Measurements from ENCODE around the gene AGBL1.

AGBL1 gene

GRCh38 chr15:86591994-86592735, 512.5 kb downstream of the AGBL1 start:
- no peak for DNase-seq (ENCODE audit: low read depth)

GRCh38 chr15:86595741-86596140, 516.1 kb downstream of the AGBL1 start:
- DNase-seq (ENCODE audit: low read depth): no peak

GRCh38 chr15:86603466-86603865, 523.8 kb downstream of the AGBL1 start:
- no peak for DNase-seq (ENCODE audit: low read depth)

DNA sequence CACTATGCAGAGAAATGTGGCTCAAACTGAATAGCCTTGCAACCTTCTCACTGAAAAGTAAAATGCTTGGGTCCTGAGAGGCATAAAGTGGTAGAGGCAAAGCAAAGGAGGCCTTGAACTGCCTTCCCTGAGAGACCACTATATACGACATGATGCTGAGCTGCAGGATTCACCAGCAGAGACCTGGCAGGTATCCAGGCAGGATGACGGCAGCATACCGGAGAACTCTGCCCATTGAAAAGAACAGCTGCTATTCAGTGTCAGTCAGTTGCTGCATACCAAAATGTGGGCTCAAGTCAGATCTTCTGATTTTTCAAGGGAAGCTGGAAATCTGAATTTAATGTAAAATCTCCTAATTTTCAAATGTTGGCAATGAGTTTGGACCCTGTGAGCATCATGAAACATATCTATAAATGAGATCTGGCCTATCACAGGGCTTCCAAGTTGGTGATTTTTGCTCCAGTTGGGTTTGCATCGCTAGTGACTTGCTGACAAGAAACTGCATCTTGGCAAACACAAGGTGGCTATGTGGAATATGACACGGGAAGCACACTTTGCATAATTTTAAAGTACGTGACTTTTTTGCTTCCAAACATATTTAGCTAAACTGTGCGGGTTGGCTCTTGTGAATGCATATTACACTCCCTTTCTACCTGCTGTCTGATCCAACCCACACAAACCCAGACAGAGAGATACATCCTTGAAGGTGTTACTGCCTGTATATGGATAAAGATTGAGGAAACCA, 529.0 kb downstream of the AGBL1 start:
- peak; percentile 32 for DNase-seq (ENCODE audit: low read depth)

DNA sequence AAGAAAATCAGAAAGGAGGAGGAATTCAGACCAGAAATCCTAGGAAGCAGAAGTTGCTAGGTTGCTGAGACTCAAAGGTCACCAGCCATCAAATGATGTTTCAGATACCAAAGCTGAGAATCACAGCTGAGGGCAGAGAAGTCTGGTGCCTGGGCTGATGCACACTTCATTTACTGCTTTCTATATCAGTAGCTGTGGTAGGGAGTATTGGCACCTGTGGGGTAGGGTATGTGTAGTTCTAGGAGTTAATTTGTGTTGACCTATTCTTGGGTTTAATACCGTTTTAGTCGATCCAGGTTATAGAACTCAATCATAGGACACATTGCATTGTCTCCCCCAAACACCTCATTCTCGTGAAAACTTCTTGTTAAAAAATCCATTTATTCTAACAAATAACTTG, 529.6 kb downstream of the AGBL1 start:
- no peak for DNase-seq (ENCODE audit: low read depth)

GRCh38 chr15:86610038-86610437, 530.4 kb downstream of the AGBL1 start:
- DNase-seq (ENCODE audit: low read depth): peak; percentile 2

DNA sequence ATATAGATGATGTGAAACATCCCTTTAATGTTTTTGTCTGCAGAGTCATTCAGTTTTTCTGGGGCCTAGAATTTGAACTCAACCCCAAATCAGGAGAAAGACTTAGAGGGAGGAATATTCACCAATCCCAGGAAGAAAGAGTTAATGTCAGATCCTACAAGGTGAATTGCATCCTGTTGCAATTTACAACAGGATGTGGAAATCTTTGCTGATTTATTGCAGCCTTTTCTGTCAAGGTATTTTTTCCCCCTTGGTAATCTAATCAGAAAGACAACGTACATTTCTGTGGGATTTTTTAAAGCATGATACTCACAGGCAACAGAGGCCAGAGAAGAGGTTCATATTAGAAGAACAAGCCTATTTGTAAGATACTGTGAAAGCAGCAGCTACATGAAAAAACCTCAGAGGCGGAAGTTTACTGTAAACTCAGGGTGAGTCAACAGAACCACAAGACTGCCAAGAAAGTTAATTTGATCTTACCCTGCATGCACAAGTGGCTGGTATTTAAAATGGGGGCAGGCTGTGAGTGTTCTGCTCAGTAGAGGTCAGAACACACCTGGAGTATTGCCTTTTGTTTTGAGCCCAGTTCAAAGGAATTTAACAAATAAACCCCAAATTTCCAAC, 531.9 kb downstream of the AGBL1 start:
- peak; percentile 72 for DNase-seq (ENCODE audit: low read depth)

- no peak for DNase-seq (ENCODE audit: low read depth)
Observed at GRCh38 chr15:86615411-86615810, 535.7 kb downstream of the AGBL1 start.

DNA sequence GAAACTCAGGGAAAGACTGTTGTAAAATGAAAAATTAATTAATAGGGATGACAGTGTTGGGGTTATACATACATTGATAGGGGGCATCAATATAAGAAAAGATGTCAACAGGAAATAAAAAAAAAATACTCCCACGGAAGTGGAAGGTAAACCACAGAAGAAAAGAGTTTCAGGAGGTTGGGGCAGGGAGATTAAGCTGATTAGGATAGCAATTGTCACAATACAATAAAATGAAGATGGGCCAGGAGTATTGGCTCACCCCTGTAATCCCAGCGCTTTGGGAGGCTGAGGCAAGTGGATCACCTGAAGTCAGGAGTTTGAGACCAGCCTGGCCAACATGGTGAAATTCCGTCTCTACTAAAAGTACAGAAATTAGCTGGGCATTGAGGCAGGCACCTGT, 536.1 kb downstream of the AGBL1 start:
- no peak for DNase-seq (ENCODE audit: low read depth)

DNA sequence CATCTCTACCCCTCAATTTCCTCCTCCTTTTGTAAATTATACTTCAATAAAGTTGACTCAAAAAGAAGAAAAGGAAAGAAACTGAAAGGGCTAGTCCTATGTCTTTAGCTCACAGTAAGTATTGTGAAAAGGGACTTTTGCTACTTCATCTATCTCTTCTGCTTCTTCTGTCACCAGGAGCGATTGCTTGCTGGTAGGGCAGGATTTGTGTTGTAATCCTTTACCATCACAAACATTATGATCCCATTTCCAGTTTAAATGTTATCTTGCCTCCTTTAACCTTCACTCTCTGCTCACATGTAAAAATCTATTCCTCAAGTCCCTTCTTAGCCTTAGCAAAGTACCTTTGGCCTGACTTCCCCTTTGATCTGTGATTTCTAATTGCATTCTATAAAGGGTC, 537.1 kb downstream of the AGBL1 start:
- no peak for DNase-seq (ENCODE audit: low read depth)

GRCh38 chr15:86620157-86620556, 540.5 kb downstream of the AGBL1 start:
- no peak for DNase-seq (ENCODE audit: low read depth)

DNA sequence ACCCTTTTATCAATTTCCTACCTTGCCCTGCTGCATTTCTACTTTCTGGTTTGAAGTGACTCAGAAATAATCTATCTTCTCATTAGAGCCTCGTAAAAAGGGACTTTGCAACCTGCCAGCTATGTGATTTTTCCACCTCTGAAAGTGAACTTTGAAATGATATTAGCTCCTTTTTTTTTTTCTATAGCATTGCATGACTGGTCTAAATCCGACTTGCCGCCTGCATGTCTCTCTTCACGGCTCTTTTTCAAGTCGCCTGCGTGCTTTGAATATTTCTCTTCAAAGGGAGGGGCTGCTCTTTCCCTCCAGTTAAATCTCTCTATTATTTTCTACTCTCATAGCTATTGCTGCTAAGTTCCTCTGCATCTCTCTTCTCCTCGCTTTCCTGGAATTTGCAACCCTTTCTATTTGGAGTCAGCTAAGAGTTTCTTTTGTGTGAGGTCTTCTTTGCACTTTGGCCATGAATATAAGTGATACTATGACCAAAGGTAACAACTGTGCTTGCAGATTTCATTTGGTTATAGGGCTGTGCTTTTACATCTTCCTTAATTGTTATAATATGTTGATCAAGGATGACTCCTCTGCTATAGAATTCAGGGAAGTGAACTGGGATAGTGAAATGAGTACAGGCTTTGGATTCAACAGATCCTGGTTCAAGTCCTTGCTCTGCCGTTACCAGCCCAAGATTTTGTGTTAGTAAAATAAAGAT, 541.1 kb downstream of the AGBL1 start:
- no peak for DNase-seq (ENCODE audit: low read depth)

DNA sequence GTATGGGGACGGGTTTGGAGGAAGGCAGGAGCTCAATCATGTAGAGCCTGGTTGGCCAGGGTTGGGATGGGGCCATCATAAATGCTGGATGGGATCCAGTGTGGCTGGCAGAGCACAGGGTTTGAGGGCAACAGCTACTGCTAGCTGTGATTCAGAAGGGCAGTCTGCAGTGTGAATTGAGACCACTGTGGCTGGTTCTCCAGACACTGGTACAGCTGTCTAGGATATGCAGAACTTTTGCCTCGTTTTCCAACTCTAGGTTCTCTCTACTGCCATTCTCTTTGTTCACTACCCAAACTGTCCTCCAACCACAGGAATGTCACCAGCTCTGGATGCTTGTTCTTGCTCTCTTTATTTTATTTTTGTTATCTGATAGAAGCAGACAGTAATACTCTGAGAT, 543.6 kb downstream of the AGBL1 start:
- no peak for DNase-seq (ENCODE audit: low read depth)

DNA sequence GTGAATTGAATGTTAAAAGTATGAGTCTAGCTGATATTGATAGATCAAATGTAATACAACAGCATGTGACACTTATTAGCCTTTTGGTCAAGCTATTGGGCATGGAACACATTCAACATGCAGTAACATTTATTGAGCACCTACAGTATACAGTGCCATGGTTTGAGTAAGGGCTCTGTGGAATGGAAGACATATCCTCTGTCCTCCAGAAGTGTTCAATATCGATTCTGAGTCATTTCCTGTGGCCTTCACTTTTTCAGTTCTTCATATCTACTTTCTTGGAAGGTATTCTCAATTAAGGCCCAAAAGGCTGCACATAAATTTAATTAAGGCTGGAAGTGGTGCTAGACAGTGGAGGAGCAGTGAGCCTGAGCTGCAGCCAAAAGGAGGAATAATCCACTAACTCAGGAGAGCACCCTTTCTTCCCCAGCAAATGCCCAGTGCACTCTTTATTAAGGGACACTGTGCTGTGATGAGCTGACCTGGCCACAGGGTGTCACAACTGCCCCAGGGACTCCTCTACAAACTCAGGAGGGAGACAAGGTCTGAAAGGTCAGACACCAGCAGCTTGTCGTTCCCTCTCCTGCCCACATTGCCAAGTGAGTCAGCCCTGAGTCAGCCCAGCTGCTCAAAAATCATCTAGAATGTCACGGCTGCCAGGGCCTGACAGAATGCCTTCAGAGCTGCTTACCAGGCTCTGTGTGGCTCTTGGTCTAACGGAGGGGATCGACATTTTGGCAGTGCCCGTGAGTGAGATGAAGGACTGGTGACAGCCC, 544.8 kb downstream of the AGBL1 start:
- DNase-seq (ENCODE audit: low read depth): peak; percentile 72

DNA sequence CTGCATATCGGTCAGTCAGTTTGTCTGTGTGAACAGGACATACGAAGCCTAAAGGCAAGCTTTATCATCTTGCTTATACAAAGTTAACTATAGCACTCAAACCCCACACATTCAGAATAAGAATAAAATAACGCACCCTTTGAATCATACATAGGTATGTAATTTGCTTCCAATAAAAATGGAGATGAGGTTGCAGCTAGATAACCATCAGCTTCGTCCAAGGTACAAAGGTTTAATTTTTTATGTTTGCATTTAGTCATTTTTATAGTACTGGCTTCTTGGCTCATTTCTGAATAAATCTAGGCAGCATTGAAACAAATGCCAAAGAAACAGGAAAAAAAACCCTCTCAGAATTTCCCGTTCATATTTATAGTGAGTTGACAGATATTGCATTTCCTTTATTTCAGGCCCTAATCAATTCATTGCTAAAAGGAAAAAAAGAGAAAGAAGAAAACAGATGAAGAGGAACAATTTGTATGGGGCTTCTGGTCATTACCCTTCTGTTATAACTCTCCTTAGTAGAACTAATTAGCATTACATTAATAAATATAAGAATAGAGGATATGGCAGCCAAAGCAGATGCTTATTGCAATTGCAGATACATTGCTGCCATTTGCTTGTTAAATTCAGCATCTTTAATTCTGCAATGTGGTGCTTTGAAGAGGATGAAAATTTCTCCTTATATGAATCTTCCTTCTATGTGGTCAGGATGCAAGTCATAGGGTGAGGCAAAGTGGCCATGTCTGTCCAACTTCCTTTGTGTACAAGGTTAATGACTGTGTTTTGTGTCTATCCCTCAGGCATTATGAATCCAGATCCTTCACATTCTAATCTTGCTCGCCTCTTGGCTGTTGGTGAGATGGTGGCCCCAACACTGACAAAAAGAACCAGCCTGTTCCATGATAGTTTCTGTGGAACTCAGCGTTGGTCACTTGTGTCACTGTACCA, 550.0 kb downstream of the AGBL1 start:
- DNase-seq (ENCODE audit: low read depth): no peak

GRCh38 chr15:86630946-86631345, 551.3 kb downstream of the AGBL1 start:
- DNase-seq (ENCODE audit: low read depth): no peak

GRCh38 chr15:86634146-86634545, 554.5 kb downstream of the AGBL1 start:
- no peak for DNase-seq (ENCODE audit: low read depth)

GRCh38 chr15:86634992-86635638, 555.4 kb downstream of the AGBL1 start:
- no peak for DNase-seq (ENCODE audit: low read depth)

GRCh38 chr15:86644339-86644738, 564.7 kb downstream of the AGBL1 start:
- DNase-seq (ENCODE audit: low read depth): no peak

DNA sequence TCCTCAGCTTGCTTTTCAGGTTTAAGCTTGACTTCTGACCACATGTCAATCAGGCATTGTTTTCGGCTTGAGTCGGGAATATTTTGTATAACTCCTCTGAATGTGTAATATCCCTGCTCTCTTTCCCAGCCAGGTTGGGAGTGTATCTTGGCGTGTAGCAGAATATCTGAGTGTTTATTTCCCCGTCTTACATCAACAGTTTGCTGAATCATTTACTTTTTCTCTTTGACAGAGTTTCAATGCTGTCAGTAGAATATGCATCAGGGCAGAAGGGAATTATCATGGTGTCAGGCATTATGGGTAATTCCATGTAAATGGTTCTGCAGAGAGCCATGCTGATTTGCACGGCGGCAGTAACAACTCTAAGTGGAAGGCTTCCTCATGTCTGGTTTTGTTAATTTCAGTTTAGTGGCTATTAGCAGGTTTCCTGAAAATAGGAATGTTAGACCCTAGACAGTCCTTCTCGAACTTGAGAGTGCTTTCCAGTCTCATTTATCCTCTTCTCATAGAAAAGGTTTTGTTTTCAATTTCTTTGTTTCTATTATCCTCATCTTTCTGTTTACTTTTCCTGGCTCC, 566.3 kb downstream of the AGBL1 start:
- DNase-seq (ENCODE audit: low read depth): no peak

All from amniotic epithelial cell (primary cell).